ENCODE results near the gene CDC42EP3.

- TF ChIP-seq JUNB (IDR thresholded peaks at IDR 0.05) (no peak), SREBF2 (IDR thresholded peaks at IDR 0.05) (no peak), BHLHE40 (IDR thresholded peaks at IDR 0.05; ENCODE audit: low read depth, low read length) (no peak), CBX8 (IDR thresholded peaks at IDR 0.05) (no peak), CTCF (IDR thresholded peaks at IDR 0.05) (no peak), HMGXB4 (CRISPR knock-in tag; IDR thresholded peaks at IDR 0.05; ENCODE audit: borderline replicate concordance) (no peak), NFE2L2 (conservative IDR thresholded peaks at IDR 0.05; ENCODE audit: low read length) (no peak)
- TF ChIP-seq, protein P1, sequence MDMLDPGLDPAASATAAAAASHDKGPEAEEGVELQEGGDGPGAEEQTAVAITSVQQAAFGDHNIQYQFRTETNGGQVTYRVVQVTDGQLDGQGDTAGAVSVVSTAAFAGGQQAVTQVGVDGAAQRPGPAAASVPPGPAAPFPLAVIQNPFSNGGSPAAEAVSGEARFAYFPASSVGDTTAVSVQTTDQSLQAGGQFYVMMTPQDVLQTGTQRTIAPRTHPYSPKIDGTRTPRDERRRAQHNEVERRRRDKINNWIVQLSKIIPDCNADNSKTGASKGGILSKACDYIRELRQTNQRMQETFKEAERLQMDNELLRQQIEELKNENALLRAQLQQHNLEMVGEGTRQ (IDR thresholded peaks at IDR 0.05) = no peak
Measured at GRCh38 chr2:37705191-37705590, 33.7 kb upstream of the CDC42EP3 start.

Measured in A549 (cell line).